Activated CD8-positive, alpha-beta memory T cell treated with anti-CD3 and anti-CD28 coated beads, Interleukin-2, amount 10 ng/mL, durations not matched to agents 7 days and 5 days (primary cell): Measurements from ENCODE around the gene SELP. TPM values are rescaled to one million over a fixed set of nuclear protein-coding genes. Genes with fewer than 3 reads are reported as not detected.

Experiments used
- ATAC-seq: fragments of 150-1000 bp; cut with Tn5 transposase; one replicate; pipeline ENCODE4 v1.10.0; 2021; ENCODE audit warnings: moderate library complexity
- CTCF ChIA-PET: fragments of 350-600 bp; sonication (Branson Sonifier 250); formaldehyde crosslinking; loops from one replicate; lab custom pipeline; 2021; ENCODE audit warnings: antibody characterized with exemption; lab: Charles Lee
- DNase-seq: peaks from one replicate; pipeline ENCODE4 v3.0.0-alpha.2; 2020
- H3K27ac Mint-ChIP-seq: one replicate; pipeline ENCODE4 v1.8.0; 2021; ENCODE audit warnings: mild to moderate bottlenecking, mixed read lengths
- H3K27me3 Mint-ChIP-seq: one replicate; pipeline ENCODE4 v1.8.0; 2021; ENCODE audit warnings: mixed read lengths
- H3K36me3 Mint-ChIP-seq: one replicate; pipeline ENCODE4 v1.8.0; 2021; ENCODE audit warnings: mild to moderate bottlenecking, mixed read lengths
- H3K4me1 Mint-ChIP-seq: one replicate; pipeline ENCODE4 v1.8.0; 2021; ENCODE audit warnings: mixed read lengths
- H3K4me3 Mint-ChIP-seq: one replicate; pipeline ENCODE4 v1.8.0; 2021; ENCODE audit warnings: mild to moderate bottlenecking, moderate library complexity, mixed read lengths
- H3K9me3 Mint-ChIP-seq: one replicate; pipeline ENCODE4 v1.8.0; 2022; ENCODE audit warnings: low read depth, mixed read lengths
- total RNA-seq, 2 experiments: library from RNA; stranded (reverse); gene quantifications; one replicate each; pipeline ENCODE4 v1.2.3, GENCODE V29; 2021

The SELP gene
- total RNA-seq, 2 experiments from 2014 or later, result 0.18 TPM; not detected in 1

- CTCF ChIA-PET, result interaction anchor here (1.6 to 3.8 kb wide), 2 partner anchors 8 to 102 kb away, joined by 6 to 16 read pairs; no protein-coding TSS in a partner anchor
- H3K9me3 Mint-ChIP-seq, result no peaks in the 10 kb centered on the region
- DNase-seq, result no peak
- H3K4me1 Mint-ChIP-seq, result peaks cover 3% of the 10 kb centered on the region
- H3K36me3 Mint-ChIP-seq, result no peaks in the 10 kb centered on the region
- ATAC-seq, result no peak
- peaks cover 13% of the 10 kb centered on the region for H3K27me3 Mint-ChIP-seq
- H3K4me3 Mint-ChIP-seq, result no peak overlapping the region
- H3K27ac Mint-ChIP-seq, result no peak overlapping the region
These were observed 19.8 kb downstream of the SELP start for GRCh38 chr1:169610108-169610507.

DNA sequence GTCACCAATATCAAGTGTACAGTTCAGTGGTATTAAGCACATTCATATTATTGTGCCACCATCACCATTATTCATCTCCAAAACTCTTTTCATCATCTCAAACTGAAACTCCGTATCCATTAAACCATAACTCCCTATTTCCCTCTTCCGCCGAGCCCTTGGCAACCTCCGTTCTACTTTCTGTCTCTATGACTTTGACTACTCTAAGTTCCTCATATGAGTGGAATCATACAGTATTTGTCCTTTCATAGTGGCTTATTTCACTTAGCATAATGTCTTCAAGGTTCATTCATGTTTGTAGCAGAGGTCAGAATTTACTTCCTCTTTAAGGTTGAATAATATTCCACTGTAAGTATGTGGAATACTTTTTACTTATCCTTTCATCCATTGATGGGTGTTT, 21.7 kb downstream of the SELP start:
- Mint-ChIP-seq H3K36me3 (peaks cover 3% of the 10 kb centered on the region), H3K4me3 (no peak overlapping the region), H3K27ac (no peak overlapping the region), H3K27me3 (peaks cover 13% of the 10 kb centered on the region), H3K9me3 (no peaks in the 10 kb centered on the region), H3K4me1 (peaks cover 18% of the 10 kb centered on the region)
- CTCF ChIA-PET, result no interaction called here
- ATAC-seq, result no peak
- DNase-seq, result no peak

GRCh38 chr1:169604781-169605560, 25.0 kb downstream of the SELP start:
- H3K4me3 Mint-ChIP-seq, result peak overlapping the region; percentile 11
- ATAC-seq (peak; percentile 88), DNase-seq (peak; percentile 74)
- H3K27ac Mint-ChIP-seq, result peak overlapping the region; percentile 75
- no peaks in the 10 kb centered on the region for H3K9me3 Mint-ChIP-seq
- H3K4me1 Mint-ChIP-seq, result peaks cover 30% of the 10 kb centered on the region
- H3K36me3 Mint-ChIP-seq, result peaks cover 3% of the 10 kb centered on the region
- peaks cover 10% of the 10 kb centered on the region for H3K27me3 Mint-ChIP-seq
- CTCF ChIA-PET, result interaction anchor here (1.2 to 5.1 kb wide), 3 partner anchors 54 to 108 kb away, joined by 3 to 77 read pairs (median 7); no protein-coding TSS in a partner anchor

GRCh38 chr1:169601096-169601881, 28.6 kb downstream of the SELP start:
- peaks cover 30% of the 10 kb centered on the region for H3K4me1 Mint-ChIP-seq
- H3K27me3 Mint-ChIP-seq, result peaks cover 16% of the 10 kb centered on the region
- no peak overlapping the region for H3K27ac Mint-ChIP-seq
- no peak for ATAC-seq
- DNase-seq, result no peak
- H3K36me3 Mint-ChIP-seq, result peaks cover 3% of the 10 kb centered on the region
- CTCF ChIA-PET, result interaction anchor here (0.9 to 5.1 kb wide), 23 partner anchors 9 to 208 kb away, joined by 3 to 77 read pairs (median 6); partner anchors contain the start of gene F5
- no peaks in the 10 kb centered on the region for H3K9me3 Mint-ChIP-seq
- H3K4me3 Mint-ChIP-seq, result no peak overlapping the region

DNA sequence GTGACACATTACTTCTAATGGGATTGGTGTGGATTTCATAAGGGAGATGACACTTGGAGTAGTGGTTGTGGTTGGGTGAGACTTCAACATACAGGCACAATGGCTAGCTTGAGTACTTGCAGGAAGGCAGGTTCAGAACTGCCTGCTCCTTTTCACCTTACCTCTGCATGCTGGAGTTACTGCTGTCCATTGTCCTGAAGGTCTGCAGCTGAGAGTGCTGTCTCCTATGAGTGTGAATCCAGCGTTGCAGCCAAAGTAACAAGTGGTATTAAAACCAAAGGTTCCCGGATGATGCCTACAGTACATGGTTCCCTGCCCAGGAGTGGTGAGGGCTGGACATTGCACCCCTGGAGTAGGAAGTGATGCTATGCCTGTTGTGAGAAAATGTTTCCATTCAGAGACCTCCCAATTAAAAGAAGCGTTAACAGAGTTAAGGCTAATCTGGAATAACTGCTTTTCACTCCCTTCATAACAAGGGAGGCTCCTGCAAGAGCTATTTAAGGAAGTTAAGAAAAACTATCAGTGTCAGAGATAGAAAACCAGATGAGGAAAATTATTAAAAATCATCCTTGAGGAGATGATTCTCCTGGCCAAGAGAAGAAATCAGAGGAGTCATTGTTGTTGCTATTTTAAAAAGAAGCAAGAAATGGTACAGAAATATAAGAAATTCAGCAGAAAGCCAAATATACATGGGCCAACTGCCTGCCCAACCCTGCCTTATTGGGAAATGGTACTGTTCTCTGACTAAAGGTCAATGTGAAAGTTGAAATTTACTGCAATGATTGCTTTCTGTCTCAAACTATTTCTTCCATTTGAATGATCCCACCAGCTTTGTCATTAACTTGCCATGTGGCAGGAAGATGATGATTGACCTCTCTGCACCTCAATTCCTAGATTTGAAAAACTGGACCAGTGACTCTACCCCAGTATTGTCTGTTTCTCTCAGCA, 33.9 kb downstream of the SELP start:
- peaks cover 24% of the 10 kb centered on the region for H3K4me1 Mint-ChIP-seq
- no peaks in the 10 kb centered on the region for H3K36me3 Mint-ChIP-seq
- H3K27me3 Mint-ChIP-seq, result peaks cover 17% of the 10 kb centered on the region
- DNase-seq (peak; percentile 57), ATAC-seq (peak; percentile 70)
- CTCF ChIA-PET, result interaction anchor here (1.0 to 4.7 kb wide), 4 partner anchors 10 to 116 kb away, joined by 3 to 28 read pairs (median 6); partner anchors contain the start of gene F5
- no peak overlapping the region for H3K4me3 Mint-ChIP-seq
- no peaks in the 10 kb centered on the region for H3K9me3 Mint-ChIP-seq
- H3K27ac Mint-ChIP-seq, result no peak overlapping the region

DNA sequence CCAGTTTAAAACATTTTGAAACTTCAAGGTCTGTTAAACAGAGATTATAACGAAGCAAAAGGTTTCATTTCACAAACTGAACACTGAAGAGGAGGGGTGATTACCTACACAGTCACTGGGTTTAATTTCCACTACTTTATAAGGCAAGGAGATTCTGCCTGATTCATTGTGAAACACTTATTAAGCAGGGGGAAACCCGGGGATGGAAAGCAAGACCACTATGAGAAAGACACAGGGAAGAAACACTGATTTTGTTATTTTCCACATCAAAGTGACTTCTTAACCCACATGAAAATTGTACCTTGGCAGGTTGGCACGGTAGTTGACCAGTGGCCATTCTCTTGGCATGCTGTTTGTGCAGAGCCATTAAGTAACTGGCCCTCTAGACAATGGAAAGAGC, 35.5 kb downstream of the SELP start:
- H3K36me3 Mint-ChIP-seq, result no peaks in the 10 kb centered on the region
- peaks cover 17% of the 10 kb centered on the region for H3K27me3 Mint-ChIP-seq
- peak overlapping the region; percentile 29 for H3K27ac Mint-ChIP-seq
- H3K9me3 Mint-ChIP-seq, result no peaks in the 10 kb centered on the region
- DNase-seq (no peak), ATAC-seq (peak; percentile 39)
- H3K4me3 Mint-ChIP-seq, result no peak overlapping the region
- CTCF ChIA-PET, result interaction anchor here (4.7 kb wide), 1 partner anchor 118 kb away, joined by 28 read pairs; no protein-coding TSS in a partner anchor
- peaks cover 26% of the 10 kb centered on the region for H3K4me1 Mint-ChIP-seq

DNA sequence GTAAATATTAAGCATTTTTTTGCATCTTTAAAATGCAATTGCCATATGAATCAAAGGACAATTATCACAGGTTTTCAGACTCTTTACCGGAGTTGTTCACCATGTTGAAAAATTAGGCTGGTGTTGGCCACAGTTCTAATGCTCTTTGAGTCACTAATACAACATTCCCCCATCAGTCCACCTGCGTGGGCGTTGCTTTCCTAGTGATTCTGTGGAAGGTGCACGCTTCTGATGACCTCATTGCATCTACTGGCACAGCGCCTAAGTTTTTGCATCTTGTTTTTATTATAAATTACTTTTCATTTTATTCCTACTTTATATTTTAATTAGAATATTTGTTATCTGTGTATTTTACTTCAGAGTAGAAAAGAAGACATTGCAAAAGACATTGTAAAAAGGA, 39.0 kb downstream of the SELP start:
- no peak overlapping the region for H3K27ac Mint-ChIP-seq
- H3K4me1 Mint-ChIP-seq, result peaks cover 54% of the 10 kb centered on the region
- ATAC-seq (no peak), DNase-seq (no peak)
- peaks cover 5% of the 10 kb centered on the region for H3K27me3 Mint-ChIP-seq
- no peak overlapping the region for H3K4me3 Mint-ChIP-seq
- CTCF ChIA-PET, result interaction anchor here (1.4 kb wide), 1 partner anchor 121 kb away, joined by 5 read pairs; no protein-coding TSS in a partner anchor
- no peaks in the 10 kb centered on the region for H3K9me3 Mint-ChIP-seq
- no peaks in the 10 kb centered on the region for H3K36me3 Mint-ChIP-seq

DNA sequence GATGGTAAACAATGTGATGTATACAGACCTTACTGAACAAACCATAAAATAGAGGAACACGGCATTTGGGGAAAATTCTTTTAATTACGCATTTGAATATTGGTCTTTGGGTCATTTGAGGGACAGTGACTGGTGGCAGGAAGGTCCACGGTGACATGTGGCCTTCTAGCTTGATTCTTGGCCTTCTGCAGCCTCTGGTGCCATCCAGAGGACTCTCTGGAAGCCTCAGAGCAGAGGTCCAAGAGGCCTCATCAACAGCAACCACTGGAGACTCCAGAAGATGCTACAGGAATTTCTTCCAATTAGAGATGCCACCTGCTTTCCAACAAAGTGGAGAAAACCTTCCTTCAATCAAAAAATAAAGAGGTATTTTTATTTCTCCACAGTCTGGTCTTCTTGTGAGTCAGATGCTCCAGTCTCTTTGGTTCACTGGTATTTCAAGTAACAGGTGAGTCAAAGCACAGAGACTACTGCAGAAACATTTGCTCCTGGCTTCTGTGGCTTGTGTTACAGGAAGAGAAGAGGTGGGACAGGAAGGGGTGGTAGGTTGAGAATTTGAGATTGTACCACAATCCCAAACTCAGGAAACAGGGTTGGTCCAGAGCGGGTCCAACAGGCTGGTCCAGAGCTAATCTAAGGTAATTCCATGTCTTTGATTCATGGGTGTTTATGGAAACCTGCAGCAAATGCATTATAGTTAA, 41.0 kb downstream of the SELP start:
- Mint-ChIP-seq H3K9me3 (no peaks in the 10 kb centered on the region), H3K36me3 (no peaks in the 10 kb centered on the region)
- CTCF ChIA-PET, result no interaction called here

GRCh38 chr1:169588112-169588511, 41.8 kb downstream of the SELP start:
- Mint-ChIP-seq H3K36me3 (no peaks in the 10 kb centered on the region), H3K27me3 (peaks cover 3% of the 10 kb centered on the region), H3K4me3 (no peak overlapping the region), H3K27ac (no peak overlapping the region), H3K4me1 (peaks cover 52% of the 10 kb centered on the region), H3K9me3 (no peaks in the 10 kb centered on the region)
- DNase-seq (no peak), ATAC-seq (no peak)
- CTCF ChIA-PET, result no interaction called here

More for the DNA sequence above, 41.0 kb downstream of the SELP start:
- DNase-seq (peak; percentile 54), ATAC-seq (peak; percentile 31)
- Mint-ChIP-seq H3K4me3 (no peak overlapping the region), H3K27ac (no peak overlapping the region), H3K4me1 (peaks cover 55% of the 10 kb centered on the region), H3K27me3 (no peaks in the 10 kb centered on the region)

- Mint-ChIP-seq H3K36me3 (no peaks in the 10 kb centered on the region), H3K27me3 (peaks cover 3% of the 10 kb centered on the region), H3K4me3 (peak within 1 kb of the TSS; percentile 81), H3K27ac (peak within 1 kb of the TSS; percentile 83), H3K9me3 (no peaks in the 10 kb centered on the region), H3K4me1 (peaks cover 48% of the 10 kb centered on the region)
- peak; percentile 88 for DNase-seq
- ATAC-seq, result peak; percentile 98
- CTCF ChIA-PET, result interaction anchor here (0.9 to 2.9 kb wide), 24 partner anchors 10 to 1238 kb away, joined by 3 to 40 read pairs (median 4); no protein-coding TSS in a partner anchor
These were observed 43.3 kb downstream of the SELP start, which contains the start of gene F5 for GRCh38 chr1:169586395-169587255. Gene F5 (minus strand): TSS chr1:169586481. CDS start chr1:169586386, 95 bp downstream.

DNA sequence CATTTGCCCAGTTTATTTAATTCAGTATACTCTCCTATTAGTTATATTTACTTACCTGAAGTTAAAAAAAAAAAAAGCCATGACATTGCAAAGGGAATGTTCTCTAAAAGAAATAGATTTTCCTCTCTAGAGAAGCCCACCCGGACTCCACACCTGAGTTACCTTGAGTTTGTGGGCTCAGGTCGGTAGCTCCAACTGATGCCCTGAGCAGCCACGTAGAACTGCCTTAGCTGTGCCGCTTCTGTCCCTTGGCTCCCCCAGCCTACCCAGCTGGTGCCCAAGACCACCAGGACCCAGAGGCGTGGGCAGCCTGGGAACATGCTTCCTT, 43.9 kb downstream of the SELP start:
- CTCF ChIA-PET, result interaction anchor here (0.9 to 2.9 kb wide), 20 partner anchors 11 to 1238 kb away, joined by 3 to 40 read pairs (median 5); no protein-coding TSS in a partner anchor
- Mint-ChIP-seq H3K27me3 (peaks cover 3% of the 10 kb centered on the region), H3K9me3 (no peaks in the 10 kb centered on the region), H3K27ac (peak overlapping the region; percentile 83), H3K4me3 (peak overlapping the region; percentile 81), H3K36me3 (no peaks in the 10 kb centered on the region), H3K4me1 (peaks cover 48% of the 10 kb centered on the region)
- ATAC-seq (peak; percentile 37), DNase-seq (no peak)
